NB4 (cell line): Measurements from ENCODE around the gene LOC128125822.

Experiments used
- DNase-seq: peaks from one replicate; pipeline ENCODE4 v3.0.0; 2010; ENCODE audit warnings: low read depth
- H3K4me3 ChIP-seq: one replicate; pipeline ENCODE4 v1.5.1; 2011; ENCODE audit warnings: mild to moderate bottlenecking, low read depth, low read length, moderate library complexity
- MYC ChIP-seq: IDR thresholded peaks from 2 replicates; pipeline ENCODE4 v1.6.1; 2011; ENCODE audit warnings: low read depth, low read length
- POLR2A ChIP-seq: IDR thresholded peaks from 2 replicates; pipeline ENCODE4 v1.6.1; 2011; ENCODE audit warnings: mild to moderate bottlenecking; ENCODE audit not compliant: insufficient read length; ENCODE audit errors: extremely low read depth
- TF ChIP-seq, protein P1 (sequence below): IDR thresholded peaks from one replicate; pipeline ENCODE4 v1.5.1; 2012; ENCODE audit warnings: low read depth, low read length
- TF ChIP-seq, protein P2 (sequence below): IDR thresholded peaks from 2 replicates; pipeline ENCODE4 v1.6.1; 2011; ENCODE audit warnings: low read depth, low read length

LOC128125822 gene

DNA sequence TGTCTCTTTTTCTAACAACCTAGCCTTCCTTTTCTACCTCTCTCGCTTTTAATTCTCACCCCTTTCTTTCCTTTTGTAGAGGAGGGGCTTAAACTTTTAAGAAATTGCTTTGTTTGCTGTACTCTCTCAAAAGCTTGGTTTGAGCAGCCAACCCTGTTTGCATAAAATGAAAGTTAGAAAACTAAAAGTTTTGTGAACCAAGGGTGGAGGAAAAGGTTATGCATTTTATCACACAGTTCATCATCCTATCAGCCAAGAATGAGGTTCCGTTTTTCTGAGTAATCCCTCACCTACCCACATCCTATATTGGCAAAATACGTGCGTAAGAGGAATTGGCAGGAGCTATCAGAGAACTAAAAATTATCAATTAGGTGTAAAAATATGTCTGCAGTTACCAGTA is 42.8 kb upstream of the LOC128125822 start:
- H3K4me3 ChIP-seq = no peak overlapping the region
- TF ChIP-seq, protein P1, sequence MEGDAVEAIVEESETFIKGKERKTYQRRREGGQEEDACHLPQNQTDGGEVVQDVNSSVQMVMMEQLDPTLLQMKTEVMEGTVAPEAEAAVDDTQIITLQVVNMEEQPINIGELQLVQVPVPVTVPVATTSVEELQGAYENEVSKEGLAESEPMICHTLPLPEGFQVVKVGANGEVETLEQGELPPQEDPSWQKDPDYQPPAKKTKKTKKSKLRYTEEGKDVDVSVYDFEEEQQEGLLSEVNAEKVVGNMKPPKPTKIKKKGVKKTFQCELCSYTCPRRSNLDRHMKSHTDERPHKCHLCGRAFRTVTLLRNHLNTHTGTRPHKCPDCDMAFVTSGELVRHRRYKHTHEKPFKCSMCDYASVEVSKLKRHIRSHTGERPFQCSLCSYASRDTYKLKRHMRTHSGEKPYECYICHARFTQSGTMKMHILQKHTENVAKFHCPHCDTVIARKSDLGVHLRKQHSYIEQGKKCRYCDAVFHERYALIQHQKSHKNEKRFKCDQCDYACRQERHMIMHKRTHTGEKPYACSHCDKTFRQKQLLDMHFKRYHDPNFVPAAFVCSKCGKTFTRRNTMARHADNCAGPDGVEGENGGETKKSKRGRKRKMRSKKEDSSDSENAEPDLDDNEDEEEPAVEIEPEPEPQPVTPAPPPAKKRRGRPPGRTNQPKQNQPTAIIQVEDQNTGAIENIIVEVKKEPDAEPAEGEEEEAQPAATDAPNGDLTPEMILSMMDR = no peak
- TF ChIP-seq POLR2A = no peak
- TF ChIP-seq, protein P2, sequence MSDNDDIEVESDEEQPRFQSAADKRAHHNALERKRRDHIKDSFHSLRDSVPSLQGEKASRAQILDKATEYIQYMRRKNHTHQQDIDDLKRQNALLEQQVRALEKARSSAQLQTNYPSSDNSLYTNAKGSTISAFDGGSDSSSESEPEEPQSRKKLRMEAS = no peak
- TF ChIP-seq MYC = no peak
- no peak for DNase-seq

DNA sequence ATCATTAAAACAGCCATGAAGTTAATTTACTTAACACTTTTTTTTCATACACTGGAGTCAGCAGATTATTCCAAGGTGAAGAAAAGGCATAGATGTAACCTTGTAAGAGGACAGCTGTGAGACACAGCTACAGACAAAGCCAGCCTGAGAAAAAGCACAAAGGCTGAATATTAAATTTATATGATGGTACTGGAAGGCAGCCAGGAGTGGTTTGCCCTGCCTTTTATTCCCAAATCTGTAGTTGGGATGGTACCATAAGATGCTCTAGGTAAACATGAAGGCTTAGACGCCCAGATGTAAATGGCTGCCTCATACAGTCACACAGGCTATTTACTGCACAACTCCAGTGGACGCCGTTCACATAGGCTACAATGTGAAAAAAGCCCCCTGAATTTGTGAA is 42.1 kb upstream of the LOC128125822 start:
- DNase-seq = no peak
- TF ChIP-seq, protein P1 = no peak
- TF ChIP-seq MYC (no peak), POLR2A (no peak)
- TF ChIP-seq, protein P2 = no peak
- no peak overlapping the region for H3K4me3 ChIP-seq

DNA sequence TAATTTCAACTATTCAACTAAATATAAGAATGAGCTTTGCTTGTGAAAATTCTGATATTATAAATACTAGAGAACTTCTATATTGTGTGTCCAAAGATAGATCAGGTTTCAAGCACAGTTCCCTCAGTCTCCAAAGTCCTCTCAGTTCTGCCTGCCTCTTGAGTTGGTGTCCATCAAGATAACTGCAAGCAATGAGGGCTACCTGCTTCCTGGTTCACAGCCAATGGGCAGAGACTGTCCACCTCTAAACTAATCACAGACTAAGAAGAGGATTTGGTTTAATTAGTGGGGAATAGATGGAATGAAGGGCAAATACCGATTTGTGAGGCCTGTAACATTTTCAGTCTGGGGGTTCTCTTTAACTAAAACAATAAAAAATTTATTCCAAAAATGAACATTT is 41.3 kb upstream of the LOC128125822 start:
- no peak for DNase-seq
- TF ChIP-seq, protein P1 = no peak
- TF ChIP-seq, protein P2 = no peak
- no peak for TF ChIP-seq POLR2A
- TF ChIP-seq MYC = no peak
- no peak overlapping the region for H3K4me3 ChIP-seq

DNA sequence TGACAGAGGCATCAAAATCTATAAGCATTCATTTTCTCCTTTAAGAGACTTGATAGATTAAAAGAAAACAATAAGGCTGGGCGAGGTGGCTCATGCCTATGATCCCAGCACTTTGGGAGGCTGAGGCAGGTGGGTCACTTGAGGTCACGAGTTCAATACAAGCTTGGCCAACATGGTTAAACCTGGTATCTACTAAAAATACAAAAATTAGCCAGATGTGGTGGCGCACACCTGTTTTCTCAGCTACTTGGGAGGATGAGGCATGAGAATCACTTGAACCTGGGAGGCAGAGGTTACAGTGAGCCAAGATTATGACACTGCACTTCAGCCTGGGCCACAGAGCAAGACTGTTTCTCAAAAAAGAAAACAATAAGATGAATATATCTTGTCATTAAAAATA is 39.3 kb upstream of the LOC128125822 start:
- no peak for DNase-seq
- TF ChIP-seq, protein P2 = no peak
- TF ChIP-seq, protein P1 = no peak
- no peak for TF ChIP-seq MYC
- H3K4me3 ChIP-seq = no peak overlapping the region

DNA sequence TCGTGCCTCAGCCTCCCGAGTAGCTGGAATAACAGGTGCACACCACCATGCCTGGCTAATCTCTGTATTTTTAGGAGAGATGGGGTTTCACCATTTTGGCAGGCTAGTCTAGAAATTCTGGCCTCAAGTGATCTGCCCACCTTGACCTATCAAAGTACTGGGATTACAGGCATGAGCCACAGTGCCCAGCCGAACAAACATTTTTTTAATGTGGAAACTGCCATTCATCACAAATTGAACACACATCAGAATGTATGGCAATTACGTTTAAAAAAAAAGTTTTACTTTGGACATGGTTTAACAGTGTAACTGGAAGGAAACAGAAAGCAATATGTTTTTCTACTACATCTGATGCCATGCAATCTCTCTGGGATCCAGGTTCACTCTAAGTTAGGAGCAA is 38.3 kb upstream of the LOC128125822 start:
- H3K4me3 ChIP-seq = no peak overlapping the region
- TF ChIP-seq, protein P2 = no peak
- TF ChIP-seq POLR2A (no peak), MYC (no peak)
- TF ChIP-seq, protein P1 = no peak
- DNase-seq = no peak
